ENCODE measurements around the gene NAT16.

GRCh38 chr7:101207459-101207858 lies 27.4 kb upstream of the NAT16 start:
- TF ChIP-seq CTCF (IDR thresholded peaks at IDR 0.05): no peak
- TF ChIP-seq ZFX (IDR thresholded peaks at IDR 0.05; ENCODE audit: borderline replicate concordance): no peak

Data from 22Rv1 (cell line).